GM21360 (cell line): ENCODE measurements around the gene PEA15.

Experiments used
- ATAC-seq: cut with Tn5 transposase; IDR thresholded peaks from one replicate; pipeline ENCODE4 v1.9.1; 2021; ENCODE audit warnings: mild to moderate bottlenecking, moderate library complexity; ENCODE audit not compliant: unreplicated experiment

Gene PEA15

GRCh38 chr1:160207771-160208556 lies 2.8 kb downstream of the PEA15 start:
- ATAC-seq = no peak

GRCh38 chr1:160208557-160209320 lies 3.6 kb downstream of the PEA15 start:
- no peak for ATAC-seq

DNA sequence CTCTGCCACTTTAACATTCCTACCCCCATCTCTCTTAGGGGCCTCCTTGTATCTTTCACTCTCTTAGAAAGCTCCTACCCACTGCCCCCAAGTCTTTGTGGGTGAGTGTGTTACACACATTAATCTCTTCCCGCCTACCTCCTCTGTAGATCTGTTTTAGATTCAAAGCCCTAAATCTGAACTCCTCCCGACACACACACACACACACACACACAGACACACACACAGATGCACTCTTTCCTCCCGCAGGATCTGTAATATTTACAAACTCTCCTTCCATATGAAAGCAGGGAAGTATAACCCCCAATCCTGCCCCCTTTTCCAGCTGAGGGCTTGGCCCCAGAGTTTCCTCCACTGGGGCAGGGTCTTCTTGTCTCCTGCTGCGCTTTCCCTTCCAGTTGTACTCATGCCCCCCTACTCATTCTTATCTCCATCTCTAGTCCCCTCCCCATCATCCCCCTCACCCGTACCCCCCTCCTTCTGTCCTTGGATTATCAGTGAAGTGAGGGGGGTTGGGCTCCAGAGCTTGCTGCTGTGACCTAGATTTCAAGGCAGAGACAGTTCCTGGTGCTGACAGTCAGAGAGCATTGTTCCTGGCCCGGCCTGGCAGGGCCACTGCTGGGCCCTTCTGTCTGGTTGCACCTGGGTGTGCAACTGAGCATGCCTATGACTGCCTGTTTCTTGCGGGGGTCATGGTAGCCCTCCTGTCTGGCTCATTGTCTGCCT lies 4.3 kb downstream of the PEA15 start:
- ATAC-seq = no peak

GRCh38 chr1:160210561-160210960 lies 5.4 kb downstream of the PEA15 start:
- no peak for ATAC-seq

GRCh38 chr1:160211046-160211790 lies 6.0 kb downstream of the PEA15 start:
- ATAC-seq = no peak

DNA sequence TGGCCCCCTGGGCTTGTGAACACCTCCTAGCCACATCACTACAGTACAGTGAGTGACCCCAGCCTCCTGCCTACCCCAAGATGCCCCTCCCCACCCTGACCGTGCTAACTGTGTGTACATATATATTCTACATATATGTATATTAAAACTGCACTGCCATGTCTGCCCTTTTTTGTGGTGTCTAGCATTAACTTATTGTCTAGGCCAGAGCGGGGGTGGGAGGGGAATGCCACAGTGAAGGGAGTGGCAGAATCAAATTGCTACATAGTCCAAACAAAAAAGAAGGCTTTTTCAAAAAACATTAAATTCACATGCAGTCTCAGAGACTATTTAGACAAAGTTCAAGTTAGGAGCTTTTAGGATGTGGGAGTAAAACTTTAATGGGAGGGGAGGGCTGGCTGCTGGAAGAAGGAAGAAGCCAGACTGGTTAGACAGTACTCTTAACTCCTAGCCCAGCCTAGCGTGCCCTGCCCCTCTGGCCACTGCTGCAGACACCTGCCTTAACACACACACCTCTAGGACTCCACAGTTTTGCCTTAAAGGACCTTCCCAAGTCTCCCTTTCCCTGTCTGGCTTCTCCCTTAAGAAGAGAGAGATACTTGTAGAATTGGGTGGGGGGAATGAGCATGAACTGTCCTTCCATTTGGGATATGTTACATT lies 9.4 kb downstream of the PEA15 start:
- no peak for ATAC-seq

DNA sequence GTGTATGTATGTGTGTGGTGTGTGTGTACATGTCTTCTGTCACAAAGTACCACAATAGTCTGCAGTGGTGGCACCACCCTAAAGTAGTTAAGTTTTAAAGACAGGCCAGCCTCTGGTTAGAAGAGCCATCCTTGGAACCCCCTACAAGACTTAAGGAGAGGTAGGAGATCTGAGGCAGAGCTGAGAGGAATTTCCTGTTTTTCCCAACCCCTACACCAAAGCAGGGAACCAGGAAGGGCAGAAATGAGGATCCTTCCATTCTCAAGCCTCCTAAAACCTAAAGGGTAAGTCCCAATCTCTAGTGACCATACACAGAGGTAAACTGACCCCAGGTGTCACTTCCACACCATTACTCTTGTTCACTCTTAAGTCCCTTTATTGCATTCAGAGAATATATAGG lies 11.1 kb downstream of the PEA15 start:
- no peak for ATAC-seq

DNA sequence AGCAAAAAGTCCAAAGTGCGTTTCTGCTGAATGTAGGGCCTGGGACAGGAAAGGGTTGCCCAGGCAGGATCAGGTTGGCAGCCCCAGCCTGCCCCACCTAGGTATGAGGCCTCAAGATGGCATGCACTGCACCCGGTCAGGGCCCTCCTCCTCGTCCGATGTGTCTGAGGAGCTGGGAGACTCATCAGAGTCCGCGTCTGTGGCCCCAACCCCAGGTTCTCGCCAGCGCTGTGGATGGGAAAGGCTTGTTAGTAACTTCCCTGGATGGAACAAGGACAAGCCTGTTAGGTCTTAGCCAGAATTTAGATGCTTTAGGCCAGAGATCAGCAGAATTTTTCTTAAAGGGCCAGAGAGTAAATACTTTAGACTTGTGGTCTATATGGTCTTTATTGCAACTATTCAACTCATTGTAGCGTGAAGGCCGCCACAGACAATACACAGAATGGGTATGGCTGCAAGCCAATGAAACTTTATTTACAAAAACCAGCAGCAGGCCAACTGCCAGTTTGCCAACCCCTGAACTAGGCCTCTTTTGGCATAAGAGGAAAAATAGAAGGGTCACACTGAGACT lies 12.4 kb downstream of the PEA15 start:
- no peak for ATAC-seq

- ATAC-seq = no peak
Observed at GRCh38 chr1:160219062-160219929, 14.1 kb downstream of the PEA15 start.

DNA sequence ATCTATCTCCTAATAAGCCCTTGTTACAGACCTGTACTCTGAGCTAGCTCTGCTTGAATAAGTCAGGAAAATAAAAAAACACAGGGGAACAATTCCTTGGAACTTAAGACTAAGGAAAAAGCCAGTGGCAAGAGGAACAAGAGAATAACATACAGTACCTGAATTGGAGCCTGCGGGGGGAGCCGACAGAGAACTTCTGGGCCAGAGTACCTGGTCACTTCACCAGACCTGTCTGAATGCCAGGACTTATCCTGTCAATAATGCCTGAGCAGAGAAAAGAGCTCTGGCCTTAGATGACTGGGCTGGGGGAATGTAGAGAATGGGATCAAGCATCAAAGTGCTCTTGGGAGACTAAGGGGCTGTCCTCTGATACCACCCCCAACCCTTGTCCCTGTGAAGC lies 15.1 kb downstream of the PEA15 start:
- ATAC-seq = no peak

- ATAC-seq = no peak
Observed at GRCh38 chr1:160221089-160221488, 15.9 kb downstream of the PEA15 start.

GRCh38 chr1:160222546-160222945 lies 17.4 kb downstream of the PEA15 start:
- ATAC-seq = no peak

DNA sequence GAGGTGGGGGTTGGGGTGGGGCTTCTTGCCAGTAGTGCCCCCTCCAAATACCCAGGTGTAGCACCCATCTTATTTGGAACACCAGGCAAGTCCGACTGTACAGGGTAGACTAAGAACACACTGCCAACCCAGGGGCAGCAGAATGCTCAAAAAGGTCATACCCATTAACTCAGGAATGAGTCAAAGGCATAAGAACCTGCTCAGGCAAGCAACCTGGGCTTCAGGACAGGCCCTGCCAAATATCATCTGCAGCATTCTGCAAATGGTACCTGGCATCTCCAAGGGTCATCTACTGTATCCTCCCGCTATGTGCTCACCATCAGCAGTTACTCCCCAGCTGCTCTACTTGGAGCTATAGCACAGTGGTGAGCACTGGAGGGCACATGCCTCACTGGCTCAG lies 19.4 kb downstream of the PEA15 start:
- no peak for ATAC-seq

DNA sequence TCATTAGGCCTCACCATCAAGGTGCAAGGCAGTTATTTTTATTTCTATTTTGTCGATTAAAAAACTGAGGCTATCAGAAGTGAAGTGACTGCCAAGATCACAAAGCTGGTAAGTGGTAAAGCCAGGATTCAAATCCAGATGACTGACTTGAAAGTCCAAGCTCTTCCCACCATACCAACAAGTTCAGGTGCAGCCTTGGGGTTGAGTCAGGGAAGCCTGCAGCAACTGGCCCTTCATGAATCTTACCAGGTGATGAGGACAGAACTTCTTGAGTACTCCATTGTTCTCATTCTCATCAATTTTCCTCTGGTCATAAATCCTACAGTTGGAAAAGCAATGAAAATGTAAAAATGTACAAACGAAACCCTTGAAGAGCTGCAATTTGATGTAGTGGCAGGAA lies 20.2 kb downstream of the PEA15 start:
- ATAC-seq = no peak

DNA sequence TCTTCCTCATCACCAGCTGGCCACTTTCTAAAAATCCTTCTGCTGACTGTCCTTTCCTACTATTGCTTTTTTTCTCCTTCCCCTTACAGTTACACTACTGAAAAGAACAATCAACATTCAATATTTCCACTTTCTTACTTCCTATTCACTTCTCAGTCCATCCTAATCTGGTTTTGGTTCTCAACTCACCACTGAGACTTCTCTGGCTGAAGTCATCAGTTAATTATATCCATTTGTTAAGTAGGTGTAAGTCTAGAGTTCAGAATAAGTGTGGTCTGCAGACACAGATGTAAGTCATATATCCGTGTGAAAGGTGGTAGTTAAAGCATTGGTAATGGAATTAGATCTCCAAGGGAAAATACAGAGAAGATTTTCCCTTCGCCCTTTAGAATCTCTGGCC lies 21.4 kb downstream of the PEA15 start:
- ATAC-seq = no peak

GRCh38 chr1:160227034-160227433 lies 21.9 kb downstream of the PEA15 start:
- ATAC-seq = no peak

DNA sequence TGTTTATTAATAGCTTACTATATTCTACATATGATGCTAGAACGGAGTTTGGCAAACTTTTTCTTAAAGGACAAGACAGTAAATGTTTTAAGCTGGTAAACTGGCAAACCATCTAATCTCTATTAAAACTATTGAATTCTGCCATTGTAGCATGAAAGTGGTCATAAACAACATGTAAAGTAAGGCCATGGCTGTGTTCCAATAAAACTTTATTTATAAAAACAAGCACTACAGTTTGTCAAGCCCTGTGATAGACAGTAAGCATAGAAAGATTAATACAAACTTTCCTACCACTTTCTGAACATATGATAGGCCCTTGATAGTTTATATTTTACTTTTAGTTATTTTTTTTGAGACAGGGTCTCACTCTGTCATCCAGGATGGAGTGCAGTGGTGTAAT lies 22.4 kb downstream of the PEA15 start:
- no peak for ATAC-seq

GRCh38 chr1:160228431-160228830 lies 23.2 kb downstream of the PEA15 start:
- ATAC-seq = no peak

DNA sequence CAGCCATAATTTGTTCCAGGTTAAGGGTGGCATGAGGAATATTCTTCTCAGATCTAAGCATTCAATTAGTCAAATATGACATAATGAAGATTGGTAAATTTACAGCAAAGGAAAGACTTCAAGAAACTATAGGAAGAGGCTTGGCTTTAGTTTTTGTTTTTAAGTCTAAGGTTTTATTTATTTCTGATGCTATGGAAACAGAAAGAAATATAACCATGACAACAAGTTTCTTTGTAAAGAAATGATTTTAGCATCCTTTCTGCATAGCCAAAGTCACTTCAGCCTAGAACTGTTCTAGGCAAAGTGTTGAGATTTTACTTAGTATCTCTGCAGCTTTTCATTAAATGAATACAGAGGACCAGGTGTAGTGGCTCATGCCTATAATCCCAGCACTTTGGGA lies 27.7 kb downstream of the PEA15 start:
- ATAC-seq = no peak
